GM19397 (cell line): ENCODE measurements around the gene RABGGTA.
"Not testable (repeated sequence)": the region's sequence is repeated elsewhere in the genome, so short reads cannot be mapped to it uniquely, and the experiment has no call there.

Experiments used
- ATAC-seq: cut with Tn5 transposase; IDR thresholded peaks from one replicate; pipeline ENCODE4 v1.9.1; 2021; ENCODE audit warnings: mild to moderate bottlenecking, moderate library complexity; ENCODE audit not compliant: unreplicated experiment

Gene RABGGTA

GRCh38 chr14:24245350-24245749 lies 26.0 kb downstream of the RABGGTA start:
- not testable (repeated sequence) for ATAC-seq

GRCh38 chr14:24243336-24243836 lies 28.0 kb downstream of the RABGGTA start:
- ATAC-seq, result no peak

- peak; percentile 84 for ATAC-seq
Measured at GRCh38 chr14:24241829-24242443, 29.5 kb downstream of the RABGGTA start.

GRCh38 chr14:24240110-24240918 lies 31.1 kb downstream of the RABGGTA start:
- ATAC-seq, result no peak

DNA sequence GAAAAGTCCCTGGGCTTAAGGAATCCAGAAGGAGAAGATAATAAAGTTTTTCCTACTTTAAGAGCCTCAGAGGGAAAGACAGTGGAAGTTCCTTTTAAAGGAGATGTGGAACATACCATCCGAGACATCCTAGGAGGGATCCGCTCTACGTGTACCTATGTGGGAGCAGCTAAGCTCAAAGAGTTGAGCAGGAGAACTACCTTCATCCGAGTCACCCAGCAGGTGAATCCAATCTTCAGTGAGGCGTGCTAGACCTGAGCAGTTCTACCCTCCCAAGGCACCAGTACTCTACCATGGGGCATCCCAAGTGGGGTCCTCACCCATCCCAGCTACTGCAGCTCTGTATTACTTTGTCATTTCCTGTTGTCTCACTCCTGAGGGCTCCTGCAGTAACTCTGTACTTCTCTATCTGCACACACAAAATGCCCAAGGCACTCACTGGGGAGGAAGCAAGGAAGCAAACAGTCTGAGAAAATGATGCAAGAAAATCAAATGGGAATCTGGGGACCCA lies 32.8 kb downstream of the RABGGTA start:
- no peak for ATAC-seq

GRCh38 chr14:24238123-24238522 lies 33.3 kb downstream of the RABGGTA start:
- ATAC-seq, result no peak

GRCh38 chr14:24237463-24237955 lies 33.9 kb downstream of the RABGGTA start:
- no peak for ATAC-seq

DNA sequence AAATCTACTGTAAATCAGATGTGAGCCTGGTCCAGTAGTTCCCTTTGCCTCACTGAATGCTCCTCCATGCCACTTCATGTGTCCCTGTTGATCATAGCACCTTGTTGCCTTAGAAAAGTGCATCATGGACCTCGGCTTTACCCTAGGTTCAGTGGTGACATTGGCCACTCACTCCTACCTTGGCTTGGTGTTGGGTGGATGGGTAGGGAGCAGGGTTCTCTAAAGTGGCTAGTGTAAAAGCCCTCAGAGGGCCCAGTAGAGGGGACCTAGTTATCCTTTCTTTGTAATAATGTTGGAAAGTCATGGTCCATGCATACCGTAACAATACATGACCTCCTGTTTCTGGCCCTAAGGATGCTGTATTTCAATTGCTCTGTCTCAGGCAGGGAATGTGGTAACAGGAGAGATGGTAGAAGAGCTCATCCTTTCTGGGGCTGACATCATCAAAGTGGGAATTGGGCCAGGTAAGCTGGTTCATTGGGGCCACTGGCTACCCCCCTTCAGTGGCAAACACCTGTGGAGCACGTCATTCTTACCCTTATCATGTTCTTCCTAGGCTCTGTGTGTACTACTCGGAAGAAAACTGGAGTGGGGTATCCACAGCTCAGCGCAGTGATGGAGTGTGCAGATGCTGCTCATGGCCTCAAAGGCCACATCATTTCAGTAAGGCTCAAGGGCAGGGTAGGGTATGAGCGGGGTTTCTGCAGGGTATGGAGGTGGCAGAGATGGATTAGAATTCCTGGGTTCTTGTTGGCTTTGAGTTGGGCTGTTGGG lies 34.5 kb downstream of the RABGGTA start:
- no peak for ATAC-seq

- no peak for ATAC-seq
Measured at GRCh38 chr14:24235804-24236688, 35.4 kb downstream of the RABGGTA start.

- ATAC-seq, result no peak
Measured at GRCh38 chr14:24234095-24235005, 37.0 kb downstream of the RABGGTA start.

GRCh38 chr14:24233538-24233866 lies 37.9 kb downstream of the RABGGTA start:
- ATAC-seq, result no peak

DNA sequence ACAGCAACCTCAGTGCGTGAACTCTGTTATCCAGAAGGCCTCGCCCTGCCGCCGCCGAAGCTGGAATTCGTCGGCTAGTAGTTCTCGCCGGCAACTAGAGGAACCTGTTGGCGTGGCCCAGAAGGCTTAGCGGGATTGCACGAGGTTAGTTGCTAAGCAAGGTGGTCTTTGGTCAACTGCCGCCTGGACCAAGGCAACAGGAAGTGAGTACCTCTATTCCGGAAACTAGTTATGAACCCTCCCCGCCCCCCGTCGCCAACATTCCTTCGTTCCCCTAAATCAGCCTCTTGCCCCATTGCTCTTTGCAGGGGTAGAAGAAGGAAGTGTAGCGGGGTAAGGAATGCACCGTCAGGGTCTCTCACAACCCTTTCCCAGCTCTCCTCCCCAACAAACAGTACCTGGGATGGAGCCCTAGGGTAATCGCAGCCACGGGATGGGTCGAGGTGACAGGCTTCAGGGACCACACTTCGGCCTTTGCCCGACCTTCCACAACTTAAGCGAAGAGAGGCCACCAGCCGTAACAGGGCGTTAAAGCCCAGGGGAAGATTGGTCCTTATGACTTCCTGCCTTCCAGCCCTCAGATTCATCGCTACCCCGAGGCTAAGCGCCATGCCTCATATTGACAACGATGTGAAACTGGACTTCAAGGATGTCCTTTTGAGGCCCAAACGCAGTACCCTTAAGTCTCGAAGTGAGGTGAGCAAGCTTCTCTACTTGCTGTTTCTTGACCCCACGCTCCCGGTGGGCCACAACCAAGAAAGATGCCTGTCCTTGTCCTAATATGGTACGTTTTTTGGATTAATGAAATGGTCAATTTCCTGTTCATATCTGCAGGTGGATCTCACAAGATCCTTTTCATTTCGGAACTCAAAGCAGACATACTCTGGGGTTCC lies 38.5 kb downstream of the RABGGTA start, which contains the start of gene GMPR2:
GMPR2 (plus strand) TSS at position 285 of the 893 bp plus-strand sequence; CDS start at position 610, 325 bp downstream.
- peak; percentile 57 for ATAC-seq

DNA sequence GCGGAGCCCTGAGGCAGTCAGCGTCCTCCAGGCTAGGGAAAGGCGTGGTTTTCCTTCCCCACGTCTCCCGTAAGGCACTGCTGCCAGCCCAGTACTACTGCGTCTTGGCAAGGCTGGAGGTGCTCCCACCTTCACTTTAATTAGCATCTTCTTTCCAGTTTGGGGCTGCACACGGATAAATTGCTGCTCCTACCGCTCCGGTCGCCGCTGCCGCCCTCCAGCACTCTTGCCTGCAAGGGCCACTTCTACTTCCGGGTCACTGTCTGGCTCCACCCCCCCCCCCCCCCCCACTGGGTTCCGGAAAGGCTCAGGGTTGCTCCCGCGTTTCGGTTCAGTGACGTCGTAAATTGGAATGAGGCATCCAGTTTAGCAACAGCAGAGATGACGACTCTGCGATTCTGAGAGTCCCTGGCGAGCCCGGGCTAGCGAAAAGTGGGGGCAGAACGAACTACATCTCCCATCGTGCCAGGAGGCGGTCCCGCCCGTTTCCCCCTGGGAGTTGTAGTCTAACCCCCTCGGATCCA lies 39.2 kb downstream of the RABGGTA start, which contains the start of gene NEDD8:
NEDD8 (minus strand) TSS at position 247 of the 524 bp plus-strand sequence; CDS start at position 147, 100 bp downstream.
- peak; percentile 71 for ATAC-seq

DNA sequence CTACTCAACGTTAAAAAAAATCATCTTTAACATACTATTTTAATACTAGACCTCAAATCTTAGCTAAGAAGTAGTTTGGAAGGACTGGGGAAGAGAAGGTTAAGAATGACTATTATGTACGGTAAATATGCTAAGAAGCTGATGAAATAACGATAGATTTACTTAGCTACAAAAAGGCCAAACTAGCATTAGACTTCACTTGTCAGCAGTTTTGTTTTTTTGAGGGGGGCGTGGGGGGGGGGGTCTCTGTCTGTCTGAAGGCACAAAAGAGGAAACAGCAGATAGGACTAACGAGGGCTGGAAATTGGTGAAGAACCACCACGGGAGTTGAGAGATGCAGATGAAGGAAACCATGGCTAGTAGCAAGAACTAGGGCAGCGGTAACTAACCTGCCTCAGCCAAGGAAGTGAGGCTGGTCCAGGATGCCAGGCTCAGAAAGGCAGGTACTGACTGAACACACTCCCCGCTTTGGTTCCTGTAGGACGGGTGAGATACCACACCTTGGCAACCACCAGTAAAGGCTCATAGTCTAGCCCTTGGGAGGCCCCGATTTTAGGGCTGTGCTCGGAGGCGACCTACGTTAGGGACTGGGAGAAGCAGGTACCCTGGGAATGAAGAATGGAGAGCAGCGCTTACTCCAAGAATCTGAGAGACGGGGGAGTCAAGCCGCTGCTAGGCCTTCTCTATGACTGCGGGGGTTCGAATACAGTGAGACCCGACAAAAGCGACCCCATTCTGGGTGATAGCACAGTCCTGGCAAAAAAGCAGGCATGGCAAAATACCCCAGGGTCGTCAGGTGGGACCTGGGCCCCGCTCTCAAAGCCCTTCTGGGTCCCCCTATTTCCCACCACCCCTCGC lies 39.9 kb downstream of the RABGGTA start:
- no peak for ATAC-seq

GRCh38 chr14:24228902-24229301 lies 42.5 kb downstream of the RABGGTA start:
- no peak for ATAC-seq

GRCh38 chr14:24226473-24226872 lies 44.9 kb downstream of the RABGGTA start:
- ATAC-seq, result no peak

DNA sequence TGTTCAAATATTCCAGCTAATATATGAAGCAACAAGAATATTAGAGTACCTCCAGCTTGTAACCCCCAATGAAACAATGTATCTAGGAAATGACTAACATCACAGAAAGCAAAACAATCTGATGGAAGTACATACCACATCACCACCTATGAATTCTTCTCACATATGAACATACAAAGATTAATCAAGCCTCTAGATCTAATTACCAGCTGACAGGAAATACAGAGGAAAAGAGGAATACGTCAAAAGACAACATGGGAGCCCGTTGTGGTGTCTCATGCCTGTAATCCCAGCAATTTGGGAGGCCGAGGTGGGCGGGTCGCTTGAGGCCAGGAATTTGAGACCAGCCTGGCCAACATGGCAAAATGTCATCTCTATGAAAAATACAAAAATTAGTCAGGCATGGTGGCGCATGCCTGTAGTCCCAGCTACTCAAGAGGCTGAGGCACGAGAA lies 46.8 kb downstream of the RABGGTA start:
- no peak for ATAC-seq
